ENCODE measurements around the gene TSHZ3.

DNA sequence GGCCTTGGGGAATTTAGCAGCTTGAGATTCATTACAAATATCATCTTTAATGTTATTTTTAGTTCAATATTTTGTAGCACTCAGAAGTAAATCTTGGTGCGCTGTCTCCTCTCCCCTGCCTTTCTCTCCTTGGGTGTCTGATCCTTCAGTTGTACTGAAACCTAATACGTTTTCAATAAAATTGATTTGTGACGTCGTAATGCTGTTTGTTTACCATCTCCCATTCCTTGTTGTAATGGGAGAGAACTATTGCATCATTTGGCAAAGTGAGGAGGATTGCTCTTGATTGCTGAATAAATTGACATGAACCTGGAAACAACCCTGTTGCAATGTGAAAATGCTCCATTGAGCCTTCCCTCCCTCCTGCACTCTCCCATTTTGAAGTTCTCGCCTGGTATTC is 43.2 kb upstream of the TSHZ3 start:
- TF ChIP-seq, protein P1, sequence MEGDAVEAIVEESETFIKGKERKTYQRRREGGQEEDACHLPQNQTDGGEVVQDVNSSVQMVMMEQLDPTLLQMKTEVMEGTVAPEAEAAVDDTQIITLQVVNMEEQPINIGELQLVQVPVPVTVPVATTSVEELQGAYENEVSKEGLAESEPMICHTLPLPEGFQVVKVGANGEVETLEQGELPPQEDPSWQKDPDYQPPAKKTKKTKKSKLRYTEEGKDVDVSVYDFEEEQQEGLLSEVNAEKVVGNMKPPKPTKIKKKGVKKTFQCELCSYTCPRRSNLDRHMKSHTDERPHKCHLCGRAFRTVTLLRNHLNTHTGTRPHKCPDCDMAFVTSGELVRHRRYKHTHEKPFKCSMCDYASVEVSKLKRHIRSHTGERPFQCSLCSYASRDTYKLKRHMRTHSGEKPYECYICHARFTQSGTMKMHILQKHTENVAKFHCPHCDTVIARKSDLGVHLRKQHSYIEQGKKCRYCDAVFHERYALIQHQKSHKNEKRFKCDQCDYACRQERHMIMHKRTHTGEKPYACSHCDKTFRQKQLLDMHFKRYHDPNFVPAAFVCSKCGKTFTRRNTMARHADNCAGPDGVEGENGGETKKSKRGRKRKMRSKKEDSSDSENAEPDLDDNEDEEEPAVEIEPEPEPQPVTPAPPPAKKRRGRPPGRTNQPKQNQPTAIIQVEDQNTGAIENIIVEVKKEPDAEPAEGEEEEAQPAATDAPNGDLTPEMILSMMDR (IDR thresholded peaks at IDR 0.05) = no peak
- TF ChIP-seq POLR2A (IDR thresholded peaks at IDR 0.05) = no peak

All from lower leg skin (tissue), 3 donors.